Breast epithelium (tissue), 3 donors: ENCODE data around the gene UBL4B.
A peak's percentile ranks its signal among the peaks of the same experiment; 100 is the strongest.

Experiments
- POLR2A ChIP-seq: fragments of 450-650 bp; IDR thresholded peaks from one replicate; pipeline ENCODE4 v1.6.1; 2016; ENCODE audit warnings: antibody characterized with exemption, mild to moderate bottlenecking, moderate library complexity
- TF ChIP-seq, protein P1 (sequence below), 3 donors: fragments of 450-650 bp; IDR thresholded peaks; one replicate each; pipeline ENCODE4 v1.5.1; 2016 to 2017; ENCODE audit warnings: antibody characterized with exemption in 3 of 3, mild to moderate bottlenecking in 3 of 3, moderate library complexity in 3 of 3

GRCh38 chr1:110106013-110106941, 6.0 kb upstream of the UBL4B start:
- TF ChIP-seq, protein P1, sequence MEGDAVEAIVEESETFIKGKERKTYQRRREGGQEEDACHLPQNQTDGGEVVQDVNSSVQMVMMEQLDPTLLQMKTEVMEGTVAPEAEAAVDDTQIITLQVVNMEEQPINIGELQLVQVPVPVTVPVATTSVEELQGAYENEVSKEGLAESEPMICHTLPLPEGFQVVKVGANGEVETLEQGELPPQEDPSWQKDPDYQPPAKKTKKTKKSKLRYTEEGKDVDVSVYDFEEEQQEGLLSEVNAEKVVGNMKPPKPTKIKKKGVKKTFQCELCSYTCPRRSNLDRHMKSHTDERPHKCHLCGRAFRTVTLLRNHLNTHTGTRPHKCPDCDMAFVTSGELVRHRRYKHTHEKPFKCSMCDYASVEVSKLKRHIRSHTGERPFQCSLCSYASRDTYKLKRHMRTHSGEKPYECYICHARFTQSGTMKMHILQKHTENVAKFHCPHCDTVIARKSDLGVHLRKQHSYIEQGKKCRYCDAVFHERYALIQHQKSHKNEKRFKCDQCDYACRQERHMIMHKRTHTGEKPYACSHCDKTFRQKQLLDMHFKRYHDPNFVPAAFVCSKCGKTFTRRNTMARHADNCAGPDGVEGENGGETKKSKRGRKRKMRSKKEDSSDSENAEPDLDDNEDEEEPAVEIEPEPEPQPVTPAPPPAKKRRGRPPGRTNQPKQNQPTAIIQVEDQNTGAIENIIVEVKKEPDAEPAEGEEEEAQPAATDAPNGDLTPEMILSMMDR (IDR thresholded peaks at IDR 0.05) = peak; percentile 51 to 86 (median 84)
- TF ChIP-seq POLR2A = no peak
